ENCODE data around the gene MYEF2. TPM values are rescaled to one million over a fixed set of nuclear protein-coding genes. Genes with fewer than 3 reads are reported as not detected.

The MYEF2 gene
- total RNA-seq, 1 donor from 2014 or later, result 0.56 TPM

- no peak for ATAC-seq
Observed at GRCh38 chr15:48086576-48086975, 91.5 kb downstream of the MYEF2 start.

GRCh38 chr15:48086133-48086532 is 92.0 kb downstream of the MYEF2 start:
- no peak for ATAC-seq

GRCh38 chr15:48085591-48085930 is 92.5 kb downstream of the MYEF2 start:
- no peak for ATAC-seq

- no peak for ATAC-seq
Observed at GRCh38 chr15:48084759-48085590, 93.1 kb downstream of the MYEF2 start.

Other genes with a start within 250 kb of the MYEF2 start
- not detected for gene SLC24A5, start 57.3 kb downstream of the MYEF2 start, total RNA-seq
- not detected for gene CTXN2, start 13.4 kb upstream of the MYEF2 start, total RNA-seq
- gene SLC12A1, start 28.0 kb upstream of the MYEF2 start, total RNA-seq, result not detected
- 68.7 TPM for gene DUT, start 153.1 kb upstream of the MYEF2 start, total RNA-seq

Measured in esophagus mucosa (tissue), 1 donor.